HG02970 (cell line): ENCODE data around the gene EYS.

Experiments
- ATAC-seq: cut with Tn5 transposase; IDR thresholded peaks from one replicate; pipeline ENCODE4 v1.9.1; 2021; ENCODE audit warnings: mild to moderate bottlenecking, moderate library complexity, moderate number of reproducible peaks; ENCODE audit not compliant: unreplicated experiment, low FRiP score

The EYS gene

GRCh38 chr6:64776359-64776758 lies 930.7 kb downstream of the EYS start:
- no peak for ATAC-seq

GRCh38 chr6:64774881-64775280 lies 932.1 kb downstream of the EYS start:
- ATAC-seq = no peak

DNA sequence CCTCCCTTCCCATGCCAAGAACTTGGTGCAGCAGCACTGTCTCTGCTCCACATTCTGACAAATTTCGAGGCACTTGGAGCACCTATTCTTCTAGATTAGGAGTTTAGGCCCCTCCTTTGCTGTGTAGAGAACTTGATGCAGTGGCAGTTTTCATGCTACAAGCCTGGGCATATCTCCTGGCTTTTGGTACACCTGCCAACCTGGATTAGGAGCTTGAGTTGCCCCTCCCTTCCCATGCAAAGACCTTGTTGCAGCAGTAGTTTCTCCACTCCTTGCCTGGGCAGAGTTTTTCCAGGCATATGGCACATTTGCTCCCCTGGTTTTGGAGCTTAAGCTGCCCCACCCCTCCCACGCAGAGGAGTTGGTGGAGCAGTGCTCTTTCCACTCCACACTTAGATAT lies 956.1 kb downstream of the EYS start:
- ATAC-seq = no peak

DNA sequence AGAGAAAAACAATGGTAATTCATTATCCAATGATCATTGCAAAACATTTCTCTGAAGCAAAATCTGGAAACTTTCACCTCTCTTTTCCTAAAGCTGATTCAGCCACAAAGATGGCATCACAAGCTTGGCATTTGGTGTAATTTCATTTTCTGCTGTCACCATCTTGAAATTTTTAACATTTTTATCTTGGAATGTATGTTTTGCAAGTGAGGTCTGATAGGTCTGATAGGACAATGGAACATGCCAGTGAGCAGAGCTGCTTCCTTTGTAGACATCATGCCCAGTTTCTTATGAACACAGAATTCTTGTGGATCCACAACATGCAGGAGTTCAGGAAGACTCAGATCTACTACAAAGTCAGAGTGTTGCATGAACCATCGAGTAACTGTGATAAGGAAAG lies 969.6 kb downstream of the EYS start:
- no peak for ATAC-seq

DNA sequence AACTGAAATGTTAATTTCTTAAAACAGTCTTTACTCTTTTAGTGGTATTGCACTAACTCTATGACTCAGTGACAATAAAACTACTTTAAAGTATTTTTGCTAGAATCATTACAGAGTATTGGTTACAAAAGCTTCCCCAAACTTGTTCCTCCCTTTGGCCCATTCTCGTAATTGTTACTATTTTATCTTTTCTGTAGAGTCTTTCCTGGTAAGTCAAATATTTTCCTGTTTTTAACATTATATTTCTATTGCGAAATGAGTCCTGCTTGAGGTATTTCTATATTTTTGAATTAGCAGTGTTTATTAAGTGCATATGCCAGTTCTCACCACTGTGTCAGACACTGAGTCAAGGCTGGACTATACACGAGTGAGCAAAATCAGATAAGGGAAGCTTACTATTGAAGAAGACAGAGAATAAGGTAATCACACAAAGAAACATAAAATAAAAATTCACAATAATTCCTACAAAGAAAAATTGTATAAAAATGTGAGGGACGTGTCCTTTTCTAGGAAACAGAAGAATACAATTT lies 970.5 kb downstream of the EYS start:
- ATAC-seq = no peak

- ATAC-seq = no peak
Measured at GRCh38 chr6:64733433-64733832, 973.6 kb downstream of the EYS start.

DNA sequence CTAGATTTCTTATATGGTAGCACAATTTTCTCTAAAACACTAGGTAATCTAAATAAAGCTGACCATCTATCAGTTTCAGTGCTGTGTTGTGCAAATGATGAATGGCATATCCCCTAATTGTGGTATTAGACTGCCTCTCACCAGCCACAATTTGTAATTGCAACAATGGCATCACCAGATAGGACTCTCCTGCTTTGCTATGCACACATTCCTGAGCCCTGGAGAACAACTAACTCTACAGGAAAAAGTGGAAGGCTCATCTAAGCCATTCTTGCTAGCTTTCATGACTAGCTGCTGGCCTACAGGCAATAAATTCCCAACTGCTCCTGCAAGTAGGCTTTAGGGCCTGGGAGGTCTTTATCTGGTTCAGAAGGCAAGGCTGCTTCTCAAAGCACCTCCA lies 974.1 kb downstream of the EYS start:
- no peak for ATAC-seq

- no peak for ATAC-seq
Measured at GRCh38 chr6:64729522-64729921, 977.5 kb downstream of the EYS start.

DNA sequence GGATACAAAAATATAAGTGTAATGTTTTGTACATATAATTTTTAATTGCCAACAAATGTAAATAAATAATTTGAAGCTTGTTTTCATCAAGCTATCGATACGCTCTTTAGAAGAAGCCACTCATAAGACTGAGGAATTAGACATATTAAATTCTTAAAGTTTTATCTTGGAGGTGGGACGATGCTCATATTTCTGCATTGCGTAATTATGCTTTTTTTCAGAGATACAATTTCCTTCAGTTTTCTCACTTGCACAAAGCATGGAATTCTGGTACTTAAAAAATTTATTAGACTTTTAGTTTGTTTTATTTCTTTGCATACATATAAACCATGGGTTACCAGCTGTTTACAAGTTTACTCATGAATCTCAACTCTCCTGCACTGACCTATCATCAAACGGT lies 980.0 kb downstream of the EYS start:
- ATAC-seq = no peak

DNA sequence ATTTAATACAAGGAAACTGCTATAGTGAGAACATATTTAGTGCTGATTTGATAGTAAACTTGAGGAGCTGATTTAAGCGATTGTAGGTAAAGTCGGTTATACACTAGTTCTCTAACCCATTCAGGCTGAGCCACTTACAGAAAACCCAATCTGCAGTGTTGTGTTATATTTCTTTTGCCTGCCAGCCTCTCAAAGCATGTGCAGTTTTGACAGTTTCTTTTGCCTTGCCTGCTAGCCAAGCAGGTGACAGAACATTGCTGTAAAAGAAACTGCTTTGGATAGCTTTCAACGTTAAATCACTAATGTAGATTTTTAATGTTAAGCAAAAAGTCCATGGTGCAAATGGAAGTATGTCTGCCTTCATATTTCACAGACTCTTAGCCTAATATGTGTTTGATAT lies 982.9 kb downstream of the EYS start:
- no peak for ATAC-seq

GRCh38 chr6:64723327-64724058 lies 983.5 kb downstream of the EYS start:
- no peak for ATAC-seq

- ATAC-seq = no peak
Measured at GRCh38 chr6:64721865-64722264, 985.2 kb downstream of the EYS start.

DNA sequence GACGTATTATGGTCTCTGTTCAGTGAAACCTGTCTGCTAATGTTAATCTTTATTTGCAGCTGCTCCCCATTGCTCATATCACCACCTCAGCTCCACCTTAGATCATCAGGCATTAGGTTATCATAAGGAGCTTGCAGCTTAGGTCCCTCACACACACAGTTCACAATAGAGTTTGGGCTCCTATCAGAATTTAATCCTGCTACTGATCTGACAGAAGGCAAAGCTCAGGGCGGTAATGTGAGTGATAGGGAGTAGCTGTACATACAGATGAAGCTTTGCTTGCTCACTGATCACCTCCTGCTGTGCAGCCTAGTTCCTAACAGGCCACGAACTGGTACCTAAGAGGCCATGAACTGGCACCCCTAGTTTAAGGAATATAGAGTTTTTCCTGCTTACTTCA lies 989.7 kb downstream of the EYS start:
- ATAC-seq = no peak

GRCh38 chr6:64715624-64716023 lies 991.4 kb downstream of the EYS start:
- ATAC-seq = no peak

DNA sequence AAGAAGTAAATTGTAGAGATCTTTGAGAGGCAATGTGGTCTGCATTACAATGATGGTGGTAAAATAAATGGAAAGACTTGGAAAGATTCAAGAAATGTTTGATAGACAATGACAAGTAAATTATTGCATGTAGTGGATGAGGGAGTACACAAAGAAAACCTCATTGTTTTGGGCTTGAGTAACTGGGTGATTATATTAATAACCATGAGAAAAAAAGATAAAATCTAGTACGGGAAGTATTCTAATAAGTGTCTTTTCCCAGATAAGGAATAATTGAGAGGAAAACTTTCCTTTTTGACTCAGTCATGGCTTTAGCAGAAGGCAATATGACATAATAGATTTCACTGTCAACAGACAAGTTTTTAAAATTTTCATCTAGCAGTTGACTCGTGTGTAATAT lies 993.0 kb downstream of the EYS start:
- ATAC-seq = no peak

DNA sequence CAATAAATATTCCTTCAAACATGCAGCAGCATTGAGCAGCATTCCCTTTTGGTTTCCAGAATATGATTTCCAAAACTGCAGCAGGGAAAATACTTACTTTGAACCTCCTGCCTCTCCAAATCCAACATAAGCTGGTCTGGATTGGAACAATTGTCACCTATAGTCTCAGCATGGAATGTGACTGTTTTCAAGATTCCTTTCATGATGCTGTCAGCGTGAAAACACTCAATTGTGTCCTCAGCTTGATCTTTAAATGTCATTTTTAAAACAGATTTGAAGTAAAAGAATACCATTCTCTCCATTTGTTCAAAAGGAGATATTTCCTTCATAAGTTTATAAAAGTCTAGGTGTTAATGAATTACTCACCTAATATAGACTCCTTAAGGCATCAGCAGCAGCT lies 993.9 kb downstream of the EYS start:
- ATAC-seq = no peak

- ATAC-seq = no peak
Measured at GRCh38 chr6:64712606-64713005, 994.4 kb downstream of the EYS start.

GRCh38 chr6:64703922-64704321 lies 1003.1 kb downstream of the EYS start:
- no peak for ATAC-seq

DNA sequence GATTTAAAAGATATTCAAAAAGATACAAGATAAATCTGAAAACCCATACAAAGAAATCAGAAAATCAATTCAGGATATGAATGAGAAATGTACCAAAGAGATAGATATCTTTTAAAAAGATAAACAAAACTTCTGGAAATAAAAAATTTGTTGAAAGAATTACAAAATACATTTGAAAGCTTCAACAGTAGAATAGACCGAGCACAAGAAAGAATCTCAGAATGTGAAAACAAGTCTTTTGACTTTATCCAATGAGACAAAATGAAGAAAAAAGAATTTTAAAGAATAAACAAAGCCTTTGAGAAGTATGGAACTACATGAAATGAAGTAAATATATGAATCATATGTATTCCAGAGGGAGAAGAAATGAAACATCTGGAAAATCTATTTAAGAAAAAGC lies 1011.0 kb downstream of the EYS start:
- no peak for ATAC-seq

DNA sequence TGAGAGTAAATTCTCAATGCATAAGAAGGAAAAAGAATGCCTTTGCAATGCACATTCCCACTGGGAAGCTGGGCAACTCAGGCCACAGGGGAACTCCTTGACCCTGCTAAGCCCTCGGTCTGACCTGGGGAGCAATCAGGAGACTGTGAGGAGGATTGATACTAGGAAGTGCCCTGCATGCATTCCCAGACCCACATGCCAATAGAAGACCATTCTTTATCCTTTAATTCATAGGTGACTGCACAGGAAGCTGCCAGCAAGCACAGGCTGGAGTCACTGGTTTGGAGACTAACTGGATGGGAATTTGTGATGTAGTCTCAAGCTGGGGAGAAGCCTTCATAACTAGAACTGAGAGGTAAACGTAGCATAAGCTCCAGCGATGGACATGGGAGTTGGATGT lies 1012.7 kb downstream of the EYS start:
- ATAC-seq = no peak

DNA sequence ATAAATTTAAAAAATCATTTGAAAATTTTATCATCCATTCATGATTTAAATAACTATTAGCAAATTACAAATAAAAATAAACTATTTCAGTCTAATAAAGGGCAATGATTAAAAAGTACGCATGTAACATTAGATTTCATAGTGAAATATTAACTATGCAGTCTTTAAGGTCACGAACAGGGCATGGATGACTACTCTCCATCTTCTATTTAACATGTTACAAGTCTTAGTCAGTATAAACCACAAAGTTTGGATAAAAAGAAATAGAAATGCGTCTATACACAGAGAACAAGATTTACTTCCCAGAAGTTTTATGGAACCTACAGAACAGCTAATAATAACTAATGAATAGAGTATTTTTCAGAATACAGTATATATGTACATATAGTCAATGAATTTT lies 1016.0 kb downstream of the EYS start:
- no peak for ATAC-seq

GRCh38 chr6:64685401-64685800 lies 1021.6 kb downstream of the EYS start:
- no peak for ATAC-seq

GRCh38 chr6:64683682-64684081 lies 1023.3 kb downstream of the EYS start:
- ATAC-seq = no peak
